Liver (tissue), 9 donors: Measurements from ENCODE around the gene CTSF. TPM values are rescaled to one million over a fixed set of nuclear protein-coding genes. Genes with fewer than 3 reads are reported as not detected.

Experiments
- DNase-seq: peaks from one replicate; pipeline ENCODE4 v3.0.0-alpha.2; 2017; ENCODE audit warnings: low spot score
- H3K27ac ChIP-seq, 2 donors: one replicate each; pipeline ENCODE4 v1.7.0; 2013; ENCODE audit warnings: inconsistent platforms in 2 of 2, low read length in 2 of 2, control low read depth in 1 of 2, low read depth in 1 of 2, mild to moderate bottlenecking in 1 of 2
- H3K27me3 ChIP-seq, 4 donors: one replicate each; pipeline versions ENCODE4 v1.6.1 to v1.7.0; 2013; ENCODE audit warnings: low read length in 3 of 4, inconsistent platforms in 1 of 4, mild to moderate bottlenecking in 1 of 4, moderate library complexity in 1 of 4; ENCODE audit not compliant: control insufficient read depth in 4 of 4, insufficient read depth in 4 of 4
- H3K36me3 ChIP-seq, 4 donors: one replicate each; pipeline versions ENCODE4 v1.6.1 to v1.7.0; 2013; ENCODE audit warnings: low read length in 3 of 4, mild to moderate bottlenecking in 3 of 4, low read depth in 1 of 4, moderate library complexity in 1 of 4; ENCODE audit not compliant: control insufficient read depth in 4 of 4, insufficient read depth in 3 of 4
- H3K4me1 ChIP-seq, 4 donors: one replicate each; pipeline versions ENCODE4 v1.6.1 to v1.7.0; 2013; ENCODE audit warnings: low read length in 3 of 4, mild to moderate bottlenecking in 3 of 4, moderate library complexity in 1 of 4; ENCODE audit not compliant: control insufficient read depth in 4 of 4, insufficient read depth in 4 of 4
- H3K4me3 ChIP-seq, 3 donors: one replicate each; pipeline versions ENCODE4 v1.6.1 to v1.7.0; 2013; ENCODE audit warnings: low read length in 3 of 3, control low read depth in 1 of 3, low read depth in 1 of 3, mild to moderate bottlenecking in 1 of 3
- H3K9ac ChIP-seq, 2 donors: one replicate each; pipeline ENCODE4 v1.7.0; 2013; ENCODE audit warnings: low read length in 2 of 2, mild to moderate bottlenecking in 2 of 2, moderate library complexity in 2 of 2, control low read depth in 1 of 2, low read depth in 1 of 2
- H3K9me3 ChIP-seq, 4 donors: one replicate each; pipeline versions ENCODE4 v1.6.1 to v1.7.0; 2013; ENCODE audit warnings: low read length in 3 of 4; ENCODE audit not compliant: control insufficient read depth in 4 of 4
- EGR1 ChIP-seq, 2 donors: IDR thresholded peaks; 2 replicates each; pipeline ENCODE4 v1.6.1; 2016 to 2018; ENCODE audit warnings: antibody characterized with exemption in 2 of 2, low read depth in 2 of 2
- FOXA1 ChIP-seq: IDR thresholded peaks from 2 replicates; pipeline ENCODE4 v1.6.1; 2016; ENCODE audit warnings: antibody characterized with exemption
- FOXA2 ChIP-seq: IDR thresholded peaks from 2 replicates; pipeline ENCODE4 v1.6.1; 2016; ENCODE audit warnings: antibody characterized with exemption
- GABPA ChIP-seq, 2 donors: IDR thresholded peaks in 1 of 2; conservative IDR thresholded peaks in 1 of 2; 2 replicates each; pipeline ENCODE4 v1.6.1; 2016; ENCODE audit warnings: antibody characterized with exemption in 2 of 2, mild to moderate bottlenecking in 1 of 2, moderate library complexity in 1 of 2
- HNF4A ChIP-seq, 2 donors: conservative IDR thresholded peaks; 2 replicates each; pipeline ENCODE4 v1.6.1; 2016; ENCODE audit warnings: antibody characterized with exemption in 2 of 2, mild to moderate bottlenecking in 2 of 2
- HNF4G ChIP-seq: IDR thresholded peaks from 2 replicates; pipeline ENCODE4 v1.6.1; 2016; ENCODE audit warnings: antibody characterized with exemption
- JUND ChIP-seq, 2 donors: IDR thresholded peaks; 2 replicates each; pipeline ENCODE4 v1.6.1; 2016; ENCODE audit warnings: antibody characterized with exemption in 2 of 2
- NR2F2 ChIP-seq: IDR thresholded peaks from 2 replicates; pipeline ENCODE4 v1.6.1; 2016; ENCODE audit warnings: antibody characterized with exemption
- RAD21 ChIP-seq, 2 donors: IDR thresholded peaks; 2 replicates each; pipeline ENCODE4 v1.6.1; 2016; ENCODE audit warnings: antibody characterized with exemption in 2 of 2, mild to moderate bottlenecking in 2 of 2
- SP1 ChIP-seq: IDR thresholded peaks from 2 replicates; pipeline ENCODE4 v1.6.1; 2018; ENCODE audit warnings: antibody characterized with exemption, mild to moderate bottlenecking
- TAF1 ChIP-seq: conservative IDR thresholded peaks from 2 replicates; pipeline ENCODE4 v1.6.1; 2016; ENCODE audit warnings: antibody characterized with exemption, mild to moderate bottlenecking
- YY1 ChIP-seq: IDR thresholded peaks from 2 replicates; pipeline ENCODE4 v1.6.1; 2016; ENCODE audit warnings: antibody characterized with exemption, mild to moderate bottlenecking
- WGBS: extraction: QIAGEN DNeasy Blood & Tissue Kit; methylation state at CpG from one replicate; pipeline ENCODE4 v1.1.7; 2013; 5-methylcytosine and 5-hydroxymethylcytosine counted together
- polyA plus RNA-seq, 2 donors: library from polyadenylated mRNA; stranded (reverse) in 1 of 2; unstranded in 1 of 2; fragments of 200-250 nt in 1 of 2; fragments of >200 nt in 1 of 2; fragmentation: Nextera tagmentation in 1 of 2; extraction: Ambion mirVana in 1 of 2; gene quantifications; one replicate each; pipeline versions ENCODE4 v1.2.1 to v1.2.3, GENCODE V29; 2013 to 2015
- total RNA-seq, 2 donors: library from RNA; depleted of rRNA; stranded (reverse); fragments of >200 nt; gene quantifications; one replicate each; pipeline ENCODE4 v1.2.3, GENCODE V29; 2014
- TF ChIP-seq, protein P1 (sequence below): IDR thresholded peaks from 2 replicates; pipeline ENCODE4 v1.6.1; 2016; ENCODE audit warnings: antibody characterized with exemption
- TF ChIP-seq, protein P2 (sequence below): IDR thresholded peaks from 2 replicates; pipeline ENCODE4 v1.6.1; 2016; ENCODE audit warnings: antibody characterized with exemption, mild to moderate bottlenecking
- TF ChIP-seq, protein P3 (sequence below): IDR thresholded peaks from 2 replicates; pipeline ENCODE4 v1.6.1; 2016; ENCODE audit warnings: antibody characterized with exemption
- donor health status: healthy.
- donor health status: healthy.
- donor health status: healthy.
- donor health status: healthy.
- donor health status: healthy.

CTSF gene
- total and polyA plus RNA-seq, 4 donors = 8.5 to 31.9 (median 24.0) TPM

DNA sequence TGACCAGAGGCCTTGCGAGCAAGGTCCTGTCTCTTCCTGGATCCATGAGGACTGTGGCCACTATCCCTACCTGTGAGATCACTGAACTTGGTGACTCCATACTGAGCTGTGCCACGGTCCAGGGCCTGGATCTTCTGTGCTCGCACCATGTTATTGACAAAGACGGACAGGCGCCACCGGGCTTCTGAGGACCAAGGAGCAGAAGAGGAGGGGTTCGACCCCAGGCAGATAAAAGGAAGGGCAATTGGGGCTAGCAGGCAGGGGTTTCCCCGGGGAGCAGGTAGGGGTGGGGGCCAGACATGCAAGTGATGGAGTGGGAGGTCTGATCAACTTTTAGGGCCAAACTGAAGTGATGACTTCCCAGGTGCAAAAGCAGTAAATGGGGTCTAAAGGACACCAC, 2.2 kb downstream of the CTSF start:
- H3K27ac ChIP-seq = no peak overlapping the region
- H3K4me3 ChIP-seq = no peak overlapping the region
- no peak for DNase-seq
- TF ChIP-seq, protein P1, sequence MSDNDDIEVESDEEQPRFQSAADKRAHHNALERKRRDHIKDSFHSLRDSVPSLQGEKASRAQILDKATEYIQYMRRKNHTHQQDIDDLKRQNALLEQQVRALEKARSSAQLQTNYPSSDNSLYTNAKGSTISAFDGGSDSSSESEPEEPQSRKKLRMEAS = no peak
- TF ChIP-seq FOXA2 (no peak), YY1 (no peak), EGR1 (IDR thresholded peaks at IDR 0.05; ENCODE audit: low read depth in 2 of 2) (no peak), TAF1 (no peak)
- TF ChIP-seq, protein P2, sequence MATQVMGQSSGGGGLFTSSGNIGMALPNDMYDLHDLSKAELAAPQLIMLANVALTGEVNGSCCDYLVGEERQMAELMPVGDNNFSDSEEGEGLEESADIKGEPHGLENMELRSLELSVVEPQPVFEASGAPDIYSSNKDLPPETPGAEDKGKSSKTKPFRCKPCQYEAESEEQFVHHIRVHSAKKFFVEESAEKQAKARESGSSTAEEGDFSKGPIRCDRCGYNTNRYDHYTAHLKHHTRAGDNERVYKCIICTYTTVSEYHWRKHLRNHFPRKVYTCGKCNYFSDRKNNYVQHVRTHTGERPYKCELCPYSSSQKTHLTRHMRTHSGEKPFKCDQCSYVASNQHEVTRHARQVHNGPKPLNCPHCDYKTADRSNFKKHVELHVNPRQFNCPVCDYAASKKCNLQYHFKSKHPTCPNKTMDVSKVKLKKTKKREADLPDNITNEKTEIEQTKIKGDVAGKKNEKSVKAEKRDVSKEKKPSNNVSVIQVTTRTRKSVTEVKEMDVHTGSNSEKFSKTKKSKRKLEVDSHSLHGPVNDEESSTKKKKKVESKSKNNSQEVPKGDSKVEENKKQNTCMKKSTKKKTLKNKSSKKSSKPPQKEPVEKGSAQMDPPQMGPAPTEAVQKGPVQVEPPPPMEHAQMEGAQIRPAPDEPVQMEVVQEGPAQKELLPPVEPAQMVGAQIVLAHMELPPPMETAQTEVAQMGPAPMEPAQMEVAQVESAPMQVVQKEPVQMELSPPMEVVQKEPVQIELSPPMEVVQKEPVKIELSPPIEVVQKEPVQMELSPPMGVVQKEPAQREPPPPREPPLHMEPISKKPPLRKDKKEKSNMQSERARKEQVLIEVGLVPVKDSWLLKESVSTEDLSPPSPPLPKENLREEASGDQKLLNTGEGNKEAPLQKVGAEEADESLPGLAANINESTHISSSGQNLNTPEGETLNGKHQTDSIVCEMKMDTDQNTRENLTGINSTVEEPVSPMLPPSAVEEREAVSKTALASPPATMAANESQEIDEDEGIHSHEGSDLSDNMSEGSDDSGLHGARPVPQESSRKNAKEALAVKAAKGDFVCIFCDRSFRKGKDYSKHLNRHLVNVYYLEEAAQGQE = no peak
- H3K36me3 ChIP-seq = peaks cover 0 to 8% (median 0%) of the 10 kb centered on the region in 4 donors
- no peaks in the 10 kb centered on the region for H3K9me3 ChIP-seq
- H3K9ac ChIP-seq = no peak overlapping the region
- H3K27me3 ChIP-seq = no peaks in the 10 kb centered on the region
- 95% methylated on average over 8 of the region's 8 CpGs for WGBS
- H3K4me1 ChIP-seq = peaks cover 2 to 14% (median 8%) of the 10 kb centered on the region in 4 donors

DNA sequence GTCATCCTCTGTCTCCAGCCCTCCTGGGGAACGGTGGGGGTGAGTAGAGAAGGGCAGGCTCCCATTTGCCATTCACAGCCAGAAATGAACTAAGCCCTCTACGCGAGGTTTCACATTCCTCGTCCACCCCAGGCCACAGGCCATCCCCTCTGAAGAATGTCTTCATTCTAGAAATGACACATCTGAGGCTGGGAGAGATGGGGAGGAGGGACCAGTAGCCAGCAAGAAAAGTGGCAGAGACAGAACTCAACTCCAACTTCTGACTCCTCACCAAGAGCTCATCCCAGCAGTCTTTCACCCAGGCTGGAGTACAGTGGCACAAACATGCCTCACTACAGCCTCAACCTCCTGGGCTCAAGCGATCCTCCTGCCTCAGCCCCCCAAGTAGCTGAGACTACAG, 3.4 kb downstream of the CTSF start:
- H3K36me3 ChIP-seq = peaks cover 0 to 8% (median 0%) of the 10 kb centered on the region in 4 donors
- no peak overlapping the region for H3K9ac ChIP-seq
- no peaks in the 10 kb centered on the region for H3K9me3 ChIP-seq
- H3K4me1 ChIP-seq = peaks cover 2 to 14% (median 8%) of the 10 kb centered on the region in 4 donors
- TF ChIP-seq GABPA (IDR thresholded peaks at IDR 0.05 in 1 of 2, conservative IDR thresholded peaks at IDR 0.05 in 1 of 2) (no peak), JUND (IDR thresholded peaks at IDR 0.05) (no peak), TAF1 (no peak), NR2F2 (no peak), FOXA1 (no peak), HNF4A (conservative IDR thresholded peaks at IDR 0.05) (no peak), HNF4G (no peak), SP1 (no peak), EGR1 (IDR thresholded peaks at IDR 0.05; ENCODE audit: low read depth in 2 of 2) (no peak), YY1 (no peak), RAD21 (IDR thresholded peaks at IDR 0.05) (no peak)
- TF ChIP-seq, protein P2 = no peak
- TF ChIP-seq, protein P3, sequence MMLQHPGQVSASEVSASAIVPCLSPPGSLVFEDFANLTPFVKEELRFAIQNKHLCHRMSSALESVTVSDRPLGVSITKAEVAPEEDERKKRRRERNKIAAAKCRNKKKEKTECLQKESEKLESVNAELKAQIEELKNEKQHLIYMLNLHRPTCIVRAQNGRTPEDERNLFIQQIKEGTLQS = no peak
- TF ChIP-seq, protein P1 = no peak
- no peak for DNase-seq
- WGBS = 93% methylated on average over 5 of the region's 5 CpGs
- H3K27me3 ChIP-seq = no peaks in the 10 kb centered on the region
- H3K4me3 ChIP-seq = no peak overlapping the region
- H3K27ac ChIP-seq = no peak overlapping the region
